GM20431 (cell line): ENCODE data around the gene RASA3.

Experiments
- in situ Hi-C: fragments of 300-500 bp; cut with MseI, MboI; formaldehyde crosslinking; loops from one replicate; pipeline ENCODE4 v1.15.0; 2020; ENCODE audit warnings: low sequenced_read_pairs; ENCODE audit not compliant: unreplicated experiment

Gene RASA3

GRCh38 chr13:113977976-113978375 lies 154.4 kb downstream of the RASA3 start:
- in situ Hi-C loops: no loop called here

GRCh38 chr13:113976711-113977684 lies 155.4 kb downstream of the RASA3 start:
- in situ Hi-C loops: no loop called here

GRCh38 chr13:113975416-113975815 lies 157.0 kb downstream of the RASA3 start:
- in situ Hi-C loops: no loop called here

GRCh38 chr13:113974304-113975281 lies 157.8 kb downstream of the RASA3 start:
- in situ Hi-C loops: no loop called here

- in situ Hi-C loops: no loop called here
Observed at GRCh38 chr13:113973218-113974164, 158.9 kb downstream of the RASA3 start, which contains the start of gene C13orf46. TSS of gene C13orf46 (minus strand) at chr13:113974076. CDS start at chr13:113973997, 79 bp downstream.

GRCh38 chr13:113972451-113973217 lies 159.8 kb downstream of the RASA3 start:
- in situ Hi-C loops: no loop called here

- in situ Hi-C loops: no loop called here
Observed at GRCh38 chr13:113971471-113972231, 160.8 kb downstream of the RASA3 start.

GRCh38 chr13:113970810-113971470 lies 161.5 kb downstream of the RASA3 start:
- in situ Hi-C loops: no loop called here

- in situ Hi-C loops: no loop called here
Observed at GRCh38 chr13:113969973-113970611, 162.3 kb downstream of the RASA3 start.

GRCh38 chr13:113969311-113969972 lies 163.0 kb downstream of the RASA3 start:
- in situ Hi-C loops: no loop called here

- in situ Hi-C loops: no loop called here
Observed at GRCh38 chr13:113968463-113969310, 163.7 kb downstream of the RASA3 start.

- in situ Hi-C loops: no loop called here
Observed at GRCh38 chr13:113967729-113968462, 164.5 kb downstream of the RASA3 start.

- in situ Hi-C loops: no loop called here
Observed at GRCh38 chr13:113967206-113967720, 165.2 kb downstream of the RASA3 start.

GRCh38 chr13:113965968-113966884 lies 166.2 kb downstream of the RASA3 start:
- in situ Hi-C loops: no loop called here
